GM23338 (cell line): ENCODE data around the gene TIMM44. TPM values are rescaled to one million over a fixed set of nuclear protein-coding genes. Genes with fewer than 3 reads are reported as not detected.

Experiments
- ATAC-seq: fragments of 200-7000 bp; cut with Tn5 transposase; 3 replicates; pipeline ENCODE4 v1.9.1; 2020
- DNase-seq: peaks from one replicate; pipeline ENCODE4 v3.0.0-alpha.2; 2015; ENCODE audit warnings: low spot score
- H2AFZ ChIP-seq: fragments of 200-600 bp; sonication (generic); 2 replicates; pipeline ENCODE4 v1.8.0; 2016; ENCODE audit warnings: antibody characterized with exemption, mild to moderate bottlenecking, moderate library complexity
- H3F3A ChIP-seq: fragments of 200-600 bp; sonication (generic); replicated peaks from 2 replicates; pipeline ENCODE4 v1.8.0; 2017; ENCODE audit warnings: antibody characterized with exemption, mixed run types, low read depth
- H3K27ac ChIP-seq: fragments of 200-600 bp; sonication (generic); 2 replicates; pipeline ENCODE4 v1.6.1; 2016; ENCODE audit warnings: low read depth
- H3K27me3 ChIP-seq: fragments of 200-600 bp; sonication (generic); 2 replicates; pipeline ENCODE4 v1.8.0; 2016; ENCODE audit warnings: mild to moderate bottlenecking, mixed run types, moderate library complexity; ENCODE audit not compliant: insufficient read depth
- H3K36me3 ChIP-seq: fragments of 200-600 bp; sonication (generic); 2 replicates; pipeline ENCODE4 v1.8.0; 2016; ENCODE audit warnings: mild to moderate bottlenecking; ENCODE audit not compliant: insufficient read depth
- H3K4me1 ChIP-seq: fragments of 200-600 bp; sonication (generic); 2 replicates; pipeline ENCODE4 v1.8.0; 2016; ENCODE audit warnings: mild to moderate bottlenecking, moderate library complexity; ENCODE audit not compliant: insufficient read depth
- H3K4me2 ChIP-seq: fragments of 200-600 bp; sonication (generic); 2 replicates; pipeline ENCODE4 v1.7.1; 2017; ENCODE audit warnings: mixed run types
- H3K4me3 ChIP-seq: fragments of 200-600 bp; sonication (generic); 2 replicates; pipeline ENCODE4 v1.6.1; 2016; ENCODE audit warnings: mixed run types
- H3K79me2 ChIP-seq: fragments of 200-600 bp; sonication (generic); replicated peaks from 2 replicates; pipeline ENCODE4 v1.8.0; 2017; ENCODE audit warnings: mild to moderate bottlenecking; ENCODE audit not compliant: insufficient read depth
- H3K9me2 ChIP-seq: fragments of 200-600 bp; sonication (generic); 2 replicates; pipeline ENCODE4 v1.8.0; 2017; ENCODE audit not compliant: insufficient read depth
- H4K20me1 ChIP-seq: fragments of 200-600 bp; sonication (generic); replicated peaks from 2 replicates; pipeline ENCODE4 v1.8.0; 2017; ENCODE audit warnings: mild to moderate bottlenecking; ENCODE audit not compliant: insufficient read depth
- H3K27ac Mint-ChIP-seq: 2 replicates; pipeline ENCODE4 v1.8.0; 2020; ENCODE audit warnings: inconsistent platforms, mild to moderate bottlenecking, moderate library complexity, mixed read lengths
- H3K27me3 Mint-ChIP-seq: 3 replicates; pipeline ENCODE4 v1.8.0; 2022; ENCODE audit warnings: low read depth, mild to moderate bottlenecking, moderate library complexity, mixed read lengths, inconsistent platforms; ENCODE audit not compliant: insufficient read depth, poor library complexity
- H3K36me3 Mint-ChIP-seq: 3 replicates; pipeline ENCODE4 v1.8.0; 2021; ENCODE audit warnings: low read depth, mild to moderate bottlenecking, inconsistent platforms, moderate library complexity, mixed read lengths
- H3K4me1 Mint-ChIP-seq: 3 replicates; pipeline ENCODE4 v1.8.0; 2020; ENCODE audit warnings: mild to moderate bottlenecking, inconsistent platforms, mixed read lengths
- H3K4me3 Mint-ChIP-seq: 3 replicates; pipeline ENCODE4 v1.8.0; 2021; ENCODE audit warnings: moderate library complexity, mild to moderate bottlenecking, inconsistent platforms, mixed read lengths
- H3K9me3 Mint-ChIP-seq: 3 replicates; pipeline ENCODE4 v1.8.0; 2020; ENCODE audit warnings: moderate library complexity, mild to moderate bottlenecking, inconsistent platforms, mixed read lengths
- CREB1 ChIP-seq: fragments of 250-450 bp; sonication (Bioruptor Pico); IDR thresholded peaks from 2 replicates; pipeline ENCODE4 v1.5.0; 2020; ENCODE audit warnings: low read depth, mild to moderate bottlenecking, moderate library complexity
- EZH2 ChIP-seq: fragments of 200-600 bp; sonication (generic); IDR thresholded peaks from one replicate; pipeline ENCODE4 v1.8.0; 2017; ENCODE audit warnings: antibody characterized with exemption, mild to moderate bottlenecking, low read depth; ENCODE audit not compliant: unreplicated experiment
- EZH2phosphoT487 ChIP-seq: fragments of 200-600 bp; sonication (generic); IDR thresholded peaks from one replicate; pipeline ENCODE4 v1.8.1; 2018; ENCODE audit warnings: antibody characterized with exemption; ENCODE audit not compliant: unreplicated experiment
- JUNB ChIP-seq: IDR thresholded peaks from one replicate; pipeline ENCODE4 v1.6.1; 2016; ENCODE audit warnings: antibody characterized with exemption; ENCODE audit not compliant: unreplicated experiment
- NANOG ChIP-seq: IDR thresholded peaks from 2 replicates; pipeline ENCODE4 v1.6.1; 2016; ENCODE audit warnings: antibody characterized with exemption, borderline replicate concordance
- POLR2AphosphoS5 ChIP-seq: IDR thresholded peaks from 2 replicates; pipeline ENCODE4 v1.6.1; 2016; ENCODE audit warnings: antibody characterized with exemption, low read depth
- STAT1 ChIP-seq: IDR thresholded peaks from one replicate; pipeline ENCODE4 v1.6.1; 2016; ENCODE audit warnings: antibody characterized with exemption; ENCODE audit not compliant: unreplicated experiment
- ZNF114 ChIP-seq: fragments of 250-450 bp; sonication (Bioruptor Pico); IDR thresholded peaks from 2 replicates; pipeline ENCODE4 v1.5.0; 2020; ENCODE audit warnings: mild to moderate bottlenecking, moderate library complexity
- polyA plus RNA-seq: library from polyadenylated mRNA; unstranded; fragments of >200 nt; fragmentation: Nextera tagmentation; extraction: Ambion mirVana; gene quantifications from 2 replicates; pipeline ENCODE4 v1.2.1, GENCODE V29; 2016
- total RNA-seq: library from RNA; depleted of rRNA; stranded (reverse); fragments of >200 nt; shearing (Covaris generic); gene quantifications from 2 replicates; pipeline ENCODE4 v1.2.3, GENCODE V29; 2014
- TF ChIP-seq, protein P1 (sequence below): fragments of 250-450 bp; sonication (Bioruptor Pico); IDR thresholded peaks from 2 replicates; pipeline ENCODE4 v1.5.0; 2020; ENCODE audit warnings: mild to moderate bottlenecking, moderate library complexity
- TF ChIP-seq, protein P2 (sequence below): IDR thresholded peaks from one replicate; pipeline ENCODE4 v1.6.1; 2018; ENCODE audit warnings: antibody characterized with exemption; ENCODE audit not compliant: unreplicated experiment
- TF ChIP-seq, protein P3 (sequence below): IDR thresholded peaks from 2 replicates; pipeline ENCODE4 v1.6.1; 2016; ENCODE audit warnings: antibody characterized with exemption

The TIMM44 gene
- total and polyA plus RNA-seq, 2 experiments from 2014 or later = 125 to 128 TPM

DNA sequence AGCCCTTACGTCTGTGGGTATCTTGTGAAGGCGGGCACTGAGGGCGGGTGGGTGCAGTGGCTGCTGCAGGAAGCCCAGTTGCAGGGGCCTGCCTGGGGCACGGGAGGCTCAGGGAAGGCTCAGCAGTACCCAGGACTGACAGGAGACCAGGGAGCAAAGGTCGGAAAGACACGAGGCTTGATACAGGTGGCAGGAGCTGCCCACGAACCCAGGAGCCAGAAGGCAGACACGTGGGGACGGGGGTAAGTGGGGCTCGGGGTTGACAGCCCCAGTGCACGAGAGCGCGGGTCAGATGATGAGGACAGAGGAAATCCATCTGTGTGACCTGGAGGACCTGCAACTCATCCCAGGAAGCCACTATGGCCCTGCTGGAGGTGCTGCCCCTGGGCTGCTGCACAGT is 36.7 kb upstream of the TIMM44 start (continued):
- TF ChIP-seq, protein P1, sequence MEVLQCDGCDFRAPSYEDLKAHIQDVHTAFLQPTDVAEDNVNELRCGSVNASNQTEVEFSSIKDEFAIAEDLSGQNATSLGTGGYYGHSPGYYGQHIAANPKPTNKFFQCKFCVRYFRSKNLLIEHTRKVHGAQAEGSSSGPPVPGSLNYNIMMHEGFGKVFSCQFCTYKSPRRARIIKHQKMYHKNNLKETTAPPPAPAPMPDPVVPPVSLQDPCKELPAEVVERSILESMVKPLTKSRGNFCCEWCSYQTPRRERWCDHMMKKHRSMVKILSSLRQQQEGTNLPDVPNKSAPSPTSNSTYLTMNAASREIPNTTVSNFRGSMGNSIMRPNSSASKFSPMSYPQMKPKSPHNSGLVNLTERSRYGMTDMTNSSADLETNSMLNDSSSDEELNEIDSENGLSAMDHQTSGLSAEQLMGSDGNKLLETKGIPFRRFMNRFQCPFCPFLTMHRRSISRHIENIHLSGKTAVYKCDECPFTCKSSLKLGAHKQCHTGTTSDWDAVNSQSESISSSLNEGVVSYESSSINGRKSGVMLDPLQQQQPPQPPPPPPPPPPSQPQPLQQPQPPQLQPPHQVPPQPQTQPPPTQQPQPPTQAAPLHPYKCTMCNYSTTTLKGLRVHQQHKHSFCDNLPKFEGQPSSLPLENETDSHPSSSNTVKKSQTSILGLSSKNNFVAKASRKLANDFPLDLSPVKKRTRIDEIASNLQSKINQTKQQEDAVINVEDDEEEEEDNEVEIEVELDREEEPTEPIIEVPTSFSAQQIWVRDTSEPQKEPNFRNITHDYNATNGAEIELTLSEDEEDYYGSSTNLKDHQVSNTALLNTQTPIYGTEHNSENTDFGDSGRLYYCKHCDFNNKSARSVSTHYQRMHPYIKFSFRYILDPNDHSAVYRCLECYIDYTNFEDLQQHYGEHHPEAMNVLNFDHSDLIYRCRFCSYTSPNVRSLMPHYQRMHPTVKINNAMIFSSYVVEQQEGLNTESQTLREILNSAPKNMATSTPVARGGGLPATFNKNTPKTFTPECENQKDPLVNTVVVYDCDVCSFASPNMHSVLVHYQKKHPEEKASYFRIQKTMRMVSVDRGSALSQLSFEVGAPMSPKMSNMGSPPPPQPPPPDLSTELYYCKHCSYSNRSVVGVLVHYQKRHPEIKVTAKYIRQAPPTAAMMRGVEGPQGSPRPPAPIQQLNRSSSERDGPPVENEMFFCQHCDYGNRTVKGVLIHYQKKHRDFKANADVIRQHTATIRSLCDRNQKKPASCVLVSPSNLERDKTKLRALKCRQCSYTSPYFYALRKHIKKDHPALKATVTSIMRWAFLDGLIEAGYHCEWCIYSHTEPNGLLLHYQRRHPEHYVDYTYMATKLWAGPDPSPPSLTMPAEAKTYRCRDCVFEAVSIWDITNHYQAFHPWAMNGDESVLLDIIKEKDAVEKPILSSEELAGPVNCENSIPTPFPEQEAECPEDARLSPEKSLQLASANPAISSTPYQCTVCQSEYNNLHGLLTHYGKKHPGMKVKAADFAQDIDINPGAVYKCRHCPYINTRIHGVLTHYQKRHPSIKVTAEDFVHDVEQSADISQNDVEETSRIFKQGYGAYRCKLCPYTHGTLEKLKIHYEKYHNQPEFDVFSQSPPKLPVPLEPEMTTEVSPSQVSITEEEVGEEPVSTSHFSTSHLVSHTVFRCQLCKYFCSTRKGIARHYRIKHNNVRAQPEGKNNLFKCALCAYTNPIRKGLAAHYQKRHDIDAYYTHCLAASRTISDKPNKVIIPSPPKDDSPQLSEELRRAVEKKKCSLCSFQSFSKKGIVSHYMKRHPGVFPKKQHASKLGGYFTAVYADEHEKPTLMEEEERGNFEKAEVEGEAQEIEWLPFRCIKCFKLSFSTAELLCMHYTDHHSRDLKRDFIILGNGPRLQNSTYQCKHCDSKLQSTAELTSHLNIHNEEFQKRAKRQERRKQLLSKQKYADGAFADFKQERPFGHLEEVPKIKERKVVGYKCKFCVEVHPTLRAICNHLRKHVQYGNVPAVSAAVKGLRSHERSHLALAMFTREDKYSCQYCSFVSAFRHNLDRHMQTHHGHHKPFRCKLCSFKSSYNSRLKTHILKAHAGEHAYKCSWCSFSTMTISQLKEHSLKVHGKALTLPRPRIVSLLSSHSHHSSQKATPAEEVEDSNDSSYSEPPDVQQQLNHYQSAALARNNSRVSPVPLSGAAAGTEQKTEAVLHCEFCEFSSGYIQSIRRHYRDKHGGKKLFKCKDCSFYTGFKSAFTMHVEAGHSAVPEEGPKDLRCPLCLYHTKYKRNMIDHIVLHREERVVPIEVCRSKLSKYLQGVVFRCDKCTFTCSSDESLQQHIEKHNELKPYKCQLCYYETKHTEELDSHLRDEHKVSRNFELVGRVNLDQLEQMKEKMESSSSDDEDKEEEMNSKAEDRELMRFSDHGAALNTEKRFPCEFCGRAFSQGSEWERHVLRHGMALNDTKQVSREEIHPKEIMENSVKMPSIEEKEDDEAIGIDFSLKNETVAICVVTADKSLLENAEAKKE (CRISPR knock-in tag) = no peak
- no peak for TF ChIP-seq ZNF114 (CRISPR knock-in tag)
- TF ChIP-seq STAT1 = no peak
- TF ChIP-seq, protein P2, sequence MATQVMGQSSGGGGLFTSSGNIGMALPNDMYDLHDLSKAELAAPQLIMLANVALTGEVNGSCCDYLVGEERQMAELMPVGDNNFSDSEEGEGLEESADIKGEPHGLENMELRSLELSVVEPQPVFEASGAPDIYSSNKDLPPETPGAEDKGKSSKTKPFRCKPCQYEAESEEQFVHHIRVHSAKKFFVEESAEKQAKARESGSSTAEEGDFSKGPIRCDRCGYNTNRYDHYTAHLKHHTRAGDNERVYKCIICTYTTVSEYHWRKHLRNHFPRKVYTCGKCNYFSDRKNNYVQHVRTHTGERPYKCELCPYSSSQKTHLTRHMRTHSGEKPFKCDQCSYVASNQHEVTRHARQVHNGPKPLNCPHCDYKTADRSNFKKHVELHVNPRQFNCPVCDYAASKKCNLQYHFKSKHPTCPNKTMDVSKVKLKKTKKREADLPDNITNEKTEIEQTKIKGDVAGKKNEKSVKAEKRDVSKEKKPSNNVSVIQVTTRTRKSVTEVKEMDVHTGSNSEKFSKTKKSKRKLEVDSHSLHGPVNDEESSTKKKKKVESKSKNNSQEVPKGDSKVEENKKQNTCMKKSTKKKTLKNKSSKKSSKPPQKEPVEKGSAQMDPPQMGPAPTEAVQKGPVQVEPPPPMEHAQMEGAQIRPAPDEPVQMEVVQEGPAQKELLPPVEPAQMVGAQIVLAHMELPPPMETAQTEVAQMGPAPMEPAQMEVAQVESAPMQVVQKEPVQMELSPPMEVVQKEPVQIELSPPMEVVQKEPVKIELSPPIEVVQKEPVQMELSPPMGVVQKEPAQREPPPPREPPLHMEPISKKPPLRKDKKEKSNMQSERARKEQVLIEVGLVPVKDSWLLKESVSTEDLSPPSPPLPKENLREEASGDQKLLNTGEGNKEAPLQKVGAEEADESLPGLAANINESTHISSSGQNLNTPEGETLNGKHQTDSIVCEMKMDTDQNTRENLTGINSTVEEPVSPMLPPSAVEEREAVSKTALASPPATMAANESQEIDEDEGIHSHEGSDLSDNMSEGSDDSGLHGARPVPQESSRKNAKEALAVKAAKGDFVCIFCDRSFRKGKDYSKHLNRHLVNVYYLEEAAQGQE = no peak
- no peak for TF ChIP-seq EZH2
- no peak for TF ChIP-seq POLR2AphosphoS5

DNA sequence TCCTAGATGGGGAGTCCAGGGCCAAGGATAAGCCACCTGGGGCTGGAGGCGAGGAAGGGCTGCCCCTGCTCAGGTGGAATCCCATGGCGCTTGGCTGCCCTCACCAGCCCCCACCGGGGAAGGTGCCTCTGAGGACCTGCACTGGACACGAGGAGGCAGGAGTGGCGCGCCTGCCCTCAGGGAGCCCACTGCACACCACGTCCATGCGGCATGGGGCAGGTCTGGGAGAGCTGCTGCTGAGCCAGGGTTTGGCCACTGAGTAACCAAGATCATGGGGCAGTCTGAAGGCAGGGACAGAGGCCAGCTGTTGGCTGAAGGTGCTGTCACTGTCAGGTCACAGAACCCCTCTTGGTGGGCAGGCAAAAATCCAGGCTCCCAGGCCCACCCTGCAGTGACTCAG is 36.1 kb upstream of the TIMM44 start:
- Histone ChIP-seq H2AFZ (no peak overlapping the region), H3K4me3 (no peak overlapping the region), H4K20me1 (peaks cover 26% of the 10 kb centered on the region), H3K79me2 (peaks cover 26% of the 10 kb centered on the region), H3K4me1 (no peaks in the 10 kb centered on the region), H3K9me2 (no peaks in the 10 kb centered on the region), H3K4me2 (no peak overlapping the region), H3K27me3 (no peaks in the 10 kb centered on the region), H3F3A (0 out of 2 replicates have a peak, but pooled peaks cover 4% of the 10 kb centered on the region), H3K36me3 (peaks cover 16% of the 10 kb centered on the region), H3K27ac (no peak overlapping the region)
- peaks cover 10% of the 10 kb centered on the region for H3K27me3 Mint-ChIP-seq
- no peak for DNase-seq
- H3K4me3 Mint-ChIP-seq = no peak overlapping the region
- no peaks in the 10 kb centered on the region for H3K4me1 Mint-ChIP-seq
- peaks cover 69% of the 10 kb centered on the region for H3K36me3 Mint-ChIP-seq
- ATAC-seq = no peak
- no peak overlapping the region for H3K27ac Mint-ChIP-seq
- H3K9me3 Mint-ChIP-seq = no peaks in the 10 kb centered on the region
- TF ChIP-seq EZH2phosphoT487 (no peak), POLR2AphosphoS5 (no peak), ZNF114 (CRISPR knock-in tag) (no peak), CREB1 (no peak), JUNB (no peak), STAT1 (no peak), EZH2 (no peak), NANOG (no peak)
- TF ChIP-seq, protein P2 = no peak
- TF ChIP-seq, protein P3, sequence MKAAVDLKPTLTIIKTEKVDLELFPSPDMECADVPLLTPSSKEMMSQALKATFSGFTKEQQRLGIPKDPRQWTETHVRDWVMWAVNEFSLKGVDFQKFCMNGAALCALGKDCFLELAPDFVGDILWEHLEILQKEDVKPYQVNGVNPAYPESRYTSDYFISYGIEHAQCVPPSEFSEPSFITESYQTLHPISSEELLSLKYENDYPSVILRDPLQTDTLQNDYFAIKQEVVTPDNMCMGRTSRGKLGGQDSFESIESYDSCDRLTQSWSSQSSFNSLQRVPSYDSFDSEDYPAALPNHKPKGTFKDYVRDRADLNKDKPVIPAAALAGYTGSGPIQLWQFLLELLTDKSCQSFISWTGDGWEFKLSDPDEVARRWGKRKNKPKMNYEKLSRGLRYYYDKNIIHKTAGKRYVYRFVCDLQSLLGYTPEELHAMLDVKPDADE = no peak
